Liver (tissue), 9 donors: ENCODE results near the gene IL11. TPM values are rescaled to one million over a fixed set of nuclear protein-coding genes. Genes with fewer than 3 reads are reported as not detected.

ENCODE experiments used
- DNase-seq: peaks from one replicate; pipeline ENCODE4 v3.0.0-alpha.2; 2017; ENCODE audit warnings: low spot score
- H3K27ac ChIP-seq, 2 donors: one replicate each; pipeline ENCODE4 v1.7.0; 2013; ENCODE audit warnings: inconsistent platforms in 2 of 2, low read length in 2 of 2, control low read depth in 1 of 2, low read depth in 1 of 2, mild to moderate bottlenecking in 1 of 2
- H3K27me3 ChIP-seq, 4 donors: one replicate each; pipeline versions ENCODE4 v1.6.1 to v1.7.0; 2013; ENCODE audit warnings: low read length in 3 of 4, inconsistent platforms in 1 of 4, mild to moderate bottlenecking in 1 of 4, moderate library complexity in 1 of 4; ENCODE audit not compliant: control insufficient read depth in 4 of 4, insufficient read depth in 4 of 4
- H3K36me3 ChIP-seq, 4 donors: one replicate each; pipeline versions ENCODE4 v1.6.1 to v1.7.0; 2013; ENCODE audit warnings: low read length in 3 of 4, mild to moderate bottlenecking in 3 of 4, low read depth in 1 of 4, moderate library complexity in 1 of 4; ENCODE audit not compliant: control insufficient read depth in 4 of 4, insufficient read depth in 3 of 4
- H3K4me1 ChIP-seq, 4 donors: one replicate each; pipeline versions ENCODE4 v1.6.1 to v1.7.0; 2013; ENCODE audit warnings: low read length in 3 of 4, mild to moderate bottlenecking in 3 of 4, moderate library complexity in 1 of 4; ENCODE audit not compliant: control insufficient read depth in 4 of 4, insufficient read depth in 4 of 4
- H3K4me3 ChIP-seq, 3 donors: one replicate each; pipeline versions ENCODE4 v1.6.1 to v1.7.0; 2013; ENCODE audit warnings: low read length in 3 of 3, control low read depth in 1 of 3, low read depth in 1 of 3, mild to moderate bottlenecking in 1 of 3
- H3K9ac ChIP-seq, 2 donors: one replicate each; pipeline ENCODE4 v1.7.0; 2013; ENCODE audit warnings: low read length in 2 of 2, mild to moderate bottlenecking in 2 of 2, moderate library complexity in 2 of 2, control low read depth in 1 of 2, low read depth in 1 of 2
- H3K9me3 ChIP-seq, 4 donors: one replicate each; pipeline versions ENCODE4 v1.6.1 to v1.7.0; 2013; ENCODE audit warnings: low read length in 3 of 4; ENCODE audit not compliant: control insufficient read depth in 4 of 4
- CTCF ChIP-seq: fragments of 150-350 bp; IDR thresholded peaks from 2 replicates; pipeline ENCODE4 v1.5.1; 2017; ENCODE audit warnings: improper control_type of control experiment, low read depth, low read length; ENCODE audit not compliant: missing input control
- EGR1 ChIP-seq, 2 donors: IDR thresholded peaks; 2 replicates each; pipeline ENCODE4 v1.6.1; 2016 to 2018; ENCODE audit warnings: antibody characterized with exemption in 2 of 2, low read depth in 2 of 2
- FOXA1 ChIP-seq: IDR thresholded peaks from 2 replicates; pipeline ENCODE4 v1.6.1; 2016; ENCODE audit warnings: antibody characterized with exemption
- FOXA2 ChIP-seq: IDR thresholded peaks from 2 replicates; pipeline ENCODE4 v1.6.1; 2016; ENCODE audit warnings: antibody characterized with exemption
- HNF4A ChIP-seq, 2 donors: conservative IDR thresholded peaks; 2 replicates each; pipeline ENCODE4 v1.6.1; 2016; ENCODE audit warnings: antibody characterized with exemption in 2 of 2, mild to moderate bottlenecking in 2 of 2
- HNF4G ChIP-seq: IDR thresholded peaks from 2 replicates; pipeline ENCODE4 v1.6.1; 2016; ENCODE audit warnings: antibody characterized with exemption
- JUND ChIP-seq, 2 donors: IDR thresholded peaks; 2 replicates each; pipeline ENCODE4 v1.6.1; 2016; ENCODE audit warnings: antibody characterized with exemption in 2 of 2
- NR2F2 ChIP-seq: IDR thresholded peaks from 2 replicates; pipeline ENCODE4 v1.6.1; 2016; ENCODE audit warnings: antibody characterized with exemption
- RAD21 ChIP-seq, 2 donors: IDR thresholded peaks; 2 replicates each; pipeline ENCODE4 v1.6.1; 2016; ENCODE audit warnings: antibody characterized with exemption in 2 of 2, mild to moderate bottlenecking in 2 of 2
- REST ChIP-seq: IDR thresholded peaks from 2 replicates; pipeline ENCODE4 v1.6.1; 2016; ENCODE audit warnings: antibody characterized with exemption, mild to moderate bottlenecking
- TAF1 ChIP-seq: conservative IDR thresholded peaks from 2 replicates; pipeline ENCODE4 v1.6.1; 2016; ENCODE audit warnings: antibody characterized with exemption, mild to moderate bottlenecking
- YY1 ChIP-seq: IDR thresholded peaks from 2 replicates; pipeline ENCODE4 v1.6.1; 2016; ENCODE audit warnings: antibody characterized with exemption, mild to moderate bottlenecking
- WGBS: extraction: QIAGEN DNeasy Blood & Tissue Kit; methylation state at CpG from one replicate; pipeline ENCODE4 v1.1.7; 2013; 5-methylcytosine and 5-hydroxymethylcytosine counted together
- polyA plus RNA-seq, 2 donors: library from polyadenylated mRNA; stranded (reverse) in 1 of 2; unstranded in 1 of 2; fragments of 200-250 nt in 1 of 2; fragments of >200 nt in 1 of 2; fragmentation: Nextera tagmentation in 1 of 2; extraction: Ambion mirVana in 1 of 2; gene quantifications; one replicate each; pipeline versions ENCODE4 v1.2.1 to v1.2.3, GENCODE V29; 2013 to 2015
- total RNA-seq, 2 donors: library from RNA; depleted of rRNA; stranded (reverse); fragments of >200 nt; gene quantifications; one replicate each; pipeline ENCODE4 v1.2.3, GENCODE V29; 2014
- TF ChIP-seq, protein P1 (sequence below): IDR thresholded peaks from 2 replicates; pipeline ENCODE4 v1.6.1; 2016; ENCODE audit warnings: antibody characterized with exemption
- TF ChIP-seq, protein P2 (sequence below): IDR thresholded peaks from 2 replicates; pipeline ENCODE4 v1.6.1; 2016; ENCODE audit warnings: antibody characterized with exemption
- donor health status: healthy.
- donor health status: healthy.
- donor health status: healthy.
- donor health status: healthy.
- donor health status: healthy.

IL11 gene
- total and polyA plus RNA-seq, 4 donors: not detected

DNA sequence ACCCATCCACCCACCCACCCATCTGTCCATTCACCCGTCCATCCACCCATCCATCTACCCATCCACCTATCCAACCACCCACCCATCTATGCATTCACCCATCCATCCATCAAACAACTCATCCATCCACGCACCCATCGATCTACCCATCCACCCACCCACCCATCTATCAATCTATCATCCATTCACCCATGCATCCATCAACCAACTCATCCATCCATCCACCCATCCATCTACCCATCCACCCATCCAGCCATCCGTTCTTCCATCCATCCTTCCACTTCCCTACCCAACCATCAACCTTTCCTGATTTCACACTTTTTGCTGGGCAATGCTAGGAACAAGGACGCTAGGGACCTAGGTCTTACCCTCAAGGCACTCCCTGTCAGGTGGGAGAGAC is 11.8 kb upstream of the IL11 start:
- H3K27ac ChIP-seq: no peak overlapping the region
- no peak for DNase-seq
- no peak for TF ChIP-seq YY1
- TF ChIP-seq TAF1: no peak
- TF ChIP-seq RAD21 (IDR thresholded peaks at IDR 0.05): no peak
- no peak for TF ChIP-seq HNF4G
- TF ChIP-seq CTCF: no peak
- no peak for TF ChIP-seq FOXA2
- no peak for TF ChIP-seq FOXA1
- TF ChIP-seq, protein P1, sequence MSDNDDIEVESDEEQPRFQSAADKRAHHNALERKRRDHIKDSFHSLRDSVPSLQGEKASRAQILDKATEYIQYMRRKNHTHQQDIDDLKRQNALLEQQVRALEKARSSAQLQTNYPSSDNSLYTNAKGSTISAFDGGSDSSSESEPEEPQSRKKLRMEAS: no peak
- TF ChIP-seq NR2F2: no peak
- TF ChIP-seq JUND (IDR thresholded peaks at IDR 0.05): no peak
- no peak for TF ChIP-seq EGR1 (IDR thresholded peaks at IDR 0.05; ENCODE audit: low read depth in 2 of 2)
- H3K4me3 ChIP-seq: no peak overlapping the region
- peaks cover 0 to 2% (median 0%) of the 10 kb centered on the region in 4 donors for H3K27me3 ChIP-seq
- no peaks in the 10 kb centered on the region for H3K9me3 ChIP-seq
- H3K36me3 ChIP-seq: no peaks in the 10 kb centered on the region
- WGBS: 98% methylated on average over 5 of the region's 5 CpGs
- peaks cover 11 to 24% (median 18%) of the 10 kb centered on the region in 4 donors for H3K4me1 ChIP-seq
- H3K9ac ChIP-seq: no peak overlapping the region

DNA sequence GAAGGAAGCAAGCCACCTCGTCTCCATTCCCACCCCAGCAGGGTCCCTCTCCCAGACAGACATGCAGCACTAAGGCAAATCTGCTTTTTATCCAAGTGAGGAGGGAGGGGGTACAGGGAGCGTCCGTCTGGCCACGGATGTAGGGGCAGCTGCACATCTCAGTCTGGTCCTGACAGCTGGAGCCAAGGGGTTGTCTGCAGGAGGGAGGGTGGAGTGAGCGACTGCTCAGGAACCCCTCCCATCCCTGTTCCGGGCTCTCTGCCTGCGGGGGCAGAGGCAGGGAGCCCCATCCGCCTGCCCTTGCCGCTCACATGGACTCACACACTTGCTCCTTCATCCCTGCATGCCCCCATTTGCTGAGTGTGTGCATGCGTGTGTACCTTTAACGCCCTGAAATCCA is 8.9 kb upstream of the IL11 start:
- H3K4me1 ChIP-seq: peaks cover 4 to 6% (median 5%) of the 10 kb centered on the region in 4 donors
- peaks cover 0 to 2% (median 2%) of the 10 kb centered on the region in 4 donors for H3K27me3 ChIP-seq
- no peak for TF ChIP-seq FOXA1
- TF ChIP-seq NR2F2: no peak
- TF ChIP-seq FOXA2: no peak
- TF ChIP-seq CTCF: no peak
- TF ChIP-seq JUND (IDR thresholded peaks at IDR 0.05): no peak
- no peak for TF ChIP-seq REST
- TF ChIP-seq, protein P1: no peak
- TF ChIP-seq HNF4A (conservative IDR thresholded peaks at IDR 0.05): no peak
- TF ChIP-seq, protein P2, sequence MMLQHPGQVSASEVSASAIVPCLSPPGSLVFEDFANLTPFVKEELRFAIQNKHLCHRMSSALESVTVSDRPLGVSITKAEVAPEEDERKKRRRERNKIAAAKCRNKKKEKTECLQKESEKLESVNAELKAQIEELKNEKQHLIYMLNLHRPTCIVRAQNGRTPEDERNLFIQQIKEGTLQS: no peak
- TF ChIP-seq HNF4G: no peak
- no peak overlapping the region for H3K4me3 ChIP-seq
- DNase-seq: no peak
- H3K36me3 ChIP-seq: no peaks in the 10 kb centered on the region
- WGBS: 74% methylated on average over 11 of the region's 11 CpGs
- H3K9ac ChIP-seq: no peak overlapping the region
- no peaks in the 10 kb centered on the region for H3K9me3 ChIP-seq
- no peak overlapping the region for H3K27ac ChIP-seq
